ENCODE measurements around the gene CTPS2. TPM values are rescaled to one million over a fixed set of nuclear protein-coding genes. Genes with fewer than 3 reads are reported as not detected.

CTPS2 gene
- total RNA-seq, 6 experiments from 2014 or later: 5.1 to 7.3 (median 6.5) TPM

GRCh38 chrX:16566571-16566970, 145.9 kb downstream of the CTPS2 start:
- TF ChIP-seq CTCF (IDR thresholded peaks at IDR 0.05): no peak
- no peak overlapping the region for H3K27ac Mint-ChIP-seq
- H3K4me3 Mint-ChIP-seq: no peak overlapping the region
- H3K4me1 Mint-ChIP-seq (ENCODE audit: low read depth): no peaks in the 10 kb centered on the region
- H3K9me3 Mint-ChIP-seq: no peaks in the 10 kb centered on the region
- DNase-seq: no peak
- no peaks in the 10 kb centered on the region for H3K36me3 Mint-ChIP-seq (ENCODE audit: low read depth)
- no peaks in the 10 kb centered on the region for H3K27me3 Mint-ChIP-seq (ENCODE audit: insufficient read depth)

GRCh38 chrX:16560173-16560572, 152.3 kb downstream of the CTPS2 start:
- Mint-ChIP-seq H3K36me3 (ENCODE audit: low read depth) (no peaks in the 10 kb centered on the region), H3K4me1 (ENCODE audit: low read depth) (peaks cover 11% of the 10 kb centered on the region), H3K27ac (no peak overlapping the region), H3K27me3 (ENCODE audit: insufficient read depth) (no peaks in the 10 kb centered on the region), H3K9me3 (no peaks in the 10 kb centered on the region), H3K4me3 (no peak overlapping the region)
- no peak for TF ChIP-seq CTCF (IDR thresholded peaks at IDR 0.05)
- DNase-seq: no peak

GRCh38 chrX:16559206-16559619, 153.3 kb downstream of the CTPS2 start:
- Mint-ChIP-seq H3K27ac (no peak overlapping the region), H3K36me3 (ENCODE audit: low read depth) (no peaks in the 10 kb centered on the region), H3K9me3 (no peaks in the 10 kb centered on the region), H3K27me3 (ENCODE audit: insufficient read depth) (no peaks in the 10 kb centered on the region), H3K4me3 (no peak overlapping the region), H3K4me1 (ENCODE audit: low read depth) (peaks cover 11% of the 10 kb centered on the region)
- TF ChIP-seq CTCF (IDR thresholded peaks at IDR 0.05): no peak
- peak; percentile 21 for DNase-seq

GRCh38 chrX:16558489-16558888, 154.0 kb downstream of the CTPS2 start:
- Mint-ChIP-seq H3K4me1 (ENCODE audit: low read depth) (peaks cover 11% of the 10 kb centered on the region), H3K36me3 (ENCODE audit: low read depth) (no peaks in the 10 kb centered on the region), H3K27me3 (ENCODE audit: insufficient read depth) (no peaks in the 10 kb centered on the region), H3K27ac (no peak overlapping the region), H3K9me3 (no peaks in the 10 kb centered on the region), H3K4me3 (no peak overlapping the region)
- TF ChIP-seq CTCF (IDR thresholded peaks at IDR 0.05): no peak
- DNase-seq: no peak

- Mint-ChIP-seq H3K4me3 (no peak overlapping the region), H3K27me3 (ENCODE audit: insufficient read depth) (no peaks in the 10 kb centered on the region), H3K9me3 (no peaks in the 10 kb centered on the region), H3K4me1 (ENCODE audit: low read depth) (peaks cover 10% of the 10 kb centered on the region), H3K27ac (no peak overlapping the region), H3K36me3 (ENCODE audit: low read depth) (no peaks in the 10 kb centered on the region)
- peak; percentile 0 for DNase-seq
- TF ChIP-seq CTCF (IDR thresholded peaks at IDR 0.05): no peak
These were observed 159.9 kb downstream of the CTPS2 start for GRCh38 chrX:16552546-16552945.

- H3K27ac Mint-ChIP-seq: no peak overlapping the region
- H3K4me1 Mint-ChIP-seq (ENCODE audit: low read depth): peaks cover 9% of the 10 kb centered on the region
- H3K36me3 Mint-ChIP-seq (ENCODE audit: low read depth): no peaks in the 10 kb centered on the region
- no peaks in the 10 kb centered on the region for H3K27me3 Mint-ChIP-seq (ENCODE audit: insufficient read depth)
- TF ChIP-seq CTCF (IDR thresholded peaks at IDR 0.05): no peak
- H3K4me3 Mint-ChIP-seq: no peak overlapping the region
- no peak for DNase-seq
- H3K9me3 Mint-ChIP-seq: no peaks in the 10 kb centered on the region
These were observed 164.8 kb downstream of the CTPS2 start for GRCh38 chrX:16547644-16548043.

Measured in HFFc6 (cell line).